MM.1S (cell line): ENCODE measurements around the gene PRKD1.
"Not testable (repeated sequence)": the region's sequence is repeated elsewhere in the genome, so short reads cannot be mapped to it uniquely, and the experiment has no call there.

Experiments used
- DNase-seq: peaks from one replicate; pipeline ENCODE4 v3.0.0-alpha.2; 2015
- H2AFZ ChIP-seq: fragments of 300-600 bp; sonication (generic); 2 replicates; pipeline ENCODE4 v1.6.0; 2016; ENCODE audit warnings: antibody characterized with exemption, low read length
- H3F3A ChIP-seq: fragments of 300-600 bp; sonication (generic); 2 replicates; pipeline ENCODE4 v1.6.1; 2016; ENCODE audit warnings: mild to moderate bottlenecking, antibody characterized with exemption, low read length, moderate library complexity, mixed read lengths; ENCODE audit not compliant: insufficient read depth
- H3K27ac ChIP-seq: fragments of 300-600 bp; sonication (generic); 2 replicates; pipeline ENCODE4 v1.5.1; 2016; ENCODE audit warnings: mild to moderate bottlenecking, low read length
- H3K27me3 ChIP-seq: fragments of 300-600 bp; sonication (generic); replicated peaks from 2 replicates; pipeline ENCODE4 v1.6.0; 2016; ENCODE audit warnings: low read length; ENCODE audit not compliant: insufficient read depth
- H3K36me3 ChIP-seq: fragments of 300-600 bp; sonication (generic); replicated peaks from 2 replicates; pipeline ENCODE4 v1.6.1; 2016; ENCODE audit warnings: mild to moderate bottlenecking, low read length, mixed read lengths; ENCODE audit not compliant: insufficient read depth
- H3K4me1 ChIP-seq: fragments of 300-600 bp; sonication (generic); 2 replicates; pipeline ENCODE4 v1.6.1; 2016; ENCODE audit warnings: low read length, mixed read lengths
- H3K4me2 ChIP-seq: fragments of 300-600 bp; sonication (generic); 2 replicates; pipeline ENCODE4 v1.6.0; 2016; ENCODE audit warnings: low read depth, low read length
- H3K4me3 ChIP-seq: fragments of 300-600 bp; sonication (generic); 2 replicates; pipeline ENCODE4 v1.5.1; 2016; ENCODE audit warnings: low read length, mixed read lengths
- H3K79me2 ChIP-seq: fragments of 300-600 bp; sonication (generic); 2 replicates; pipeline ENCODE4 v1.6.1; 2016; ENCODE audit warnings: mixed run types, low read length, mixed read lengths
- H3K9ac ChIP-seq: fragments of 300-600 bp; sonication (generic); 2 replicates; pipeline ENCODE4 v1.6.1; 2016; ENCODE audit warnings: low read length, mixed read lengths
- H3K9me2 ChIP-seq: fragments of 300-600 bp; sonication (generic); replicated peaks from 2 replicates; pipeline ENCODE4 v1.6.1; 2016; ENCODE audit warnings: mild to moderate bottlenecking, low read length, mixed read lengths; ENCODE audit not compliant: insufficient read depth
- H3K9me3 ChIP-seq: fragments of 300-600 bp; sonication (generic); replicated peaks from 2 replicates; pipeline ENCODE4 v1.6.1; 2016; ENCODE audit warnings: mild to moderate bottlenecking, low read length, mixed read lengths; ENCODE audit not compliant: insufficient read depth
- H4K20me1 ChIP-seq: fragments of 300-600 bp; sonication (generic); 2 replicates; pipeline ENCODE4 v1.6.1; 2016; ENCODE audit warnings: mild to moderate bottlenecking, low read length, moderate library complexity, mixed read lengths; ENCODE audit not compliant: insufficient read depth
- CTCF ChIP-seq: fragments of 300-600 bp; sonication (generic); IDR thresholded peaks from 2 replicates; pipeline ENCODE4 v1.5.1; 2016; ENCODE audit warnings: antibody characterized with exemption, low read length, mixed read lengths
- EZH2 ChIP-seq: fragments of 300-600 bp; sonication (generic); optimal IDR thresholded peaks from 2 replicates; pipeline ENCODE3; 2017; ENCODE audit warnings: low read depth, mild to moderate bottlenecking, antibody characterized with exemption, low read length, mixed read lengths
- EZH2phosphoT487 ChIP-seq: fragments of 300-600 bp; sonication (generic); IDR thresholded peaks from 2 replicates; pipeline ENCODE4 v1.6.1; 2018; ENCODE audit warnings: antibody characterized with exemption, low read length

Gene PRKD1

GRCh38 chr14:29856516-29856915, 71.1 kb downstream of the PRKD1 start:
- Histone ChIP-seq H4K20me1 (no peaks in the 10 kb centered on the region), H3K27ac (no peak overlapping the region), H3K79me2 (0 out of 2 replicates have a peak, but pooled peaks cover 2% of the 10 kb centered on the region), H3K4me2 (peak overlapping the region; percentile 65; the same call in 1 of the 2 replicates), H3K4me1 (peaks cover 9% of the 10 kb centered on the region; the same call in 1 of the 2 replicates), H3K9me2 (no peaks in the 10 kb centered on the region), H3K9ac (no peak overlapping the region), H2AFZ (no peak overlapping the region), H3F3A (peaks cover 5% of the 10 kb centered on the region; the same call in 1 of the 2 replicates), H3K27me3 (no peaks in the 10 kb centered on the region), H3K9me3 (no peaks in the 10 kb centered on the region), H3K4me3 (no peak overlapping the region), H3K36me3 (no peaks in the 10 kb centered on the region)
- DNase-seq: no peak
- no peak for TF ChIP-seq EZH2phosphoT487
- no peak for TF ChIP-seq EZH2
- TF ChIP-seq CTCF: no peak

- H3F3A ChIP-seq, DNase-seq, H2AFZ ChIP-seq, H3K36me3 ChIP-seq, H3K27ac ChIP-seq, H3K4me1 ChIP-seq, H3K79me2 ChIP-seq, H3K9me3 ChIP-seq, H3K27me3 ChIP-seq, H4K20me1 ChIP-seq, H3K9ac ChIP-seq, H3K4me2 ChIP-seq, H3K9me2 ChIP-seq, H3K4me3 ChIP-seq: not testable (repeated sequence)
Observed at GRCh38 chr14:29853691-29854090, 74.0 kb downstream of the PRKD1 start.

- no peak overlapping the region for H3K27ac ChIP-seq
- H3K79me2 ChIP-seq: 0 out of 2 replicates have a peak, but pooled peaks cover 2% of the 10 kb centered on the region
- H3K4me2 ChIP-seq: no peak overlapping the region
- H3K36me3 ChIP-seq: no peaks in the 10 kb centered on the region
- no peak overlapping the region for H2AFZ ChIP-seq
- peaks cover 9% of the 10 kb centered on the region; the same call in 1 of the 2 replicates for H3K4me1 ChIP-seq
- H3K27me3 ChIP-seq: no peaks in the 10 kb centered on the region
- TF ChIP-seq CTCF: no peak
- no peak for TF ChIP-seq EZH2
- TF ChIP-seq EZH2phosphoT487: no peak
- no peaks in the 10 kb centered on the region for H4K20me1 ChIP-seq
- DNase-seq: no peak
- H3F3A ChIP-seq: peaks cover 5% of the 10 kb centered on the region; the same call in 1 of the 2 replicates
- H3K4me3 ChIP-seq: no peak overlapping the region
- H3K9me3 ChIP-seq: no peaks in the 10 kb centered on the region
- no peaks in the 10 kb centered on the region for H3K9me2 ChIP-seq
- no peak overlapping the region for H3K9ac ChIP-seq
Observed at GRCh38 chr14:29853272-29853671, 74.4 kb downstream of the PRKD1 start.

GRCh38 chr14:29851397-29851796, 76.2 kb downstream of the PRKD1 start:
- H3K27ac ChIP-seq: no peak overlapping the region

More at GRCh38 chr14:29851397-29851796, 76.2 kb downstream of the PRKD1 start:
- no peak for DNase-seq
- no peak overlapping the region for H2AFZ ChIP-seq
- no peak overlapping the region for H3K4me3 ChIP-seq
- no peak overlapping the region for H3K4me2 ChIP-seq
- no peaks in the 10 kb centered on the region for H4K20me1 ChIP-seq
- no peaks in the 10 kb centered on the region for H3K36me3 ChIP-seq
- no peaks in the 10 kb centered on the region for H3K79me2 ChIP-seq
- no peaks in the 10 kb centered on the region for H3K9me3 ChIP-seq
- no peaks in the 10 kb centered on the region for H3K27me3 ChIP-seq
- H3K9ac ChIP-seq: no peak overlapping the region
- H3F3A ChIP-seq: no peaks in the 10 kb centered on the region
- H3K4me1 ChIP-seq: peaks cover 8% of the 10 kb centered on the region; the same call in 1 of the 2 replicates
- H3K9me2 ChIP-seq: no peaks in the 10 kb centered on the region
- TF ChIP-seq CTCF (no peak), EZH2phosphoT487 (no peak), EZH2 (no peak)
